NCI-H510A treated with DMSO at 0.1 percent for 48 hours (cell line): Measurements from ENCODE around the gene FUS.
"Not testable (repeated sequence)": the region's sequence is repeated elsewhere in the genome, so short reads cannot be mapped to it uniquely, and the experiment has no call there.

ENCODE experiments used
- DNase-seq: peaks from one replicate; lab custom pipeline; 2025; lab: John Stamatoyannopoulos, UW

Gene FUS

DNA sequence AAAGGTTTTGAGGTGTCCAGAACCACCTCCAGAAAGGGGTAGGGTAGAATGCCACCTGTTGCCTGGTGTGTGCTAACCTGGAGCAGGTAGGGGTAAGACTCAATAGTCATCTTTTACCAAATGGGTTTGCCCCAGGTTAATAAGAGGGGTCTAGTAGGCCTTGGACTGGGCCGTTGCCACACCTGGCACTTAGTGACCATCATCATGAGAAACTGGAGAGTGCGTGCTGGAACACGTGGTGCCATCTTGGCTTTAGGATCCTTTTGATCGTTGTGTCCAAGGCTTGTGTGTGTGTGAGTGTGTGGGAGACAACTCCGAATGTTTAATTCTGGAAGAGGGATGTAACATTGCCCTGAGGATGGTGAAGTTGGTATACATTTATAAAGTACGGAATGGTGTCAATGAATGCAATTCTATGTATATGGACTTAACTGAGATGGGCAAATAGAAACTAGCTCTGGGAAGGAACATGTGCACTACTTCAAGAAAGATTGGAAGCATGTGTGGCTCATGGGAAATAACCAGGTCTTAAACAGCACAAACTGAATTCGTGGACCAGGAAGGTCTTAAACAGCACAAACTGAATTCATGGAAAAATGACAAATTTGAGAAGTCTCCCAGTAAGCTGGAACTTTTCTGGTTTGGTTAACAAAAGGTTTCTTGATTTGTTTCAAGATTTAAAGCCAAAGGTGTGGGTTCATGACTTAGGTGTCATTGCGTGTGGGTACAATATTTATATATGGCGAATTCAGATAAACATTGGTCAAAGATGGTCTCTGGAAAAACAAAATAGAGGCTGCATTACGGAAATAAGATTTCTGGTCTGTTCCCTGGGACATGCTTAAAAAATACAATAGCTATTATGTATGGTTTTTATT lies 7.2 kb downstream of the FUS start:
- no peak for DNase-seq

DNA sequence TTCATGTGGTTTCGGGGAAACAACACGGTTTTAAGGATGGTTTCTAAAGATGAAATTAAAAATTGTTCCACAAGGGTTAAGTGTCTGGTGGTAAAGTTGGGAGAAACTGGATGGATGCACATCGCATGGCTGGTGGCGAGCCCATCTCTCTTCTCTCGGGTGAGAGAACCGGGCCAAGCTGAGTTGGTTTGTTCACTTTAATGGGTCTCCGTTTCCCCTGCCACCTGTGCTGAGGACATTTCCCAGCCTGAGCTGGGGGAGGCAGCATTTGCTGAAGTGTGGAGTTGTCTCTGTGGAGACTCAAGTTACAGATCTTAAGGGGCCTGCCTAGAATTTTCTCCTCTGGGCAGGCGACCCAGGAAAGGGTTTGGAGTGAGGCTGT lies 7.9 kb downstream of the FUS start:
- no peak for DNase-seq

DNA sequence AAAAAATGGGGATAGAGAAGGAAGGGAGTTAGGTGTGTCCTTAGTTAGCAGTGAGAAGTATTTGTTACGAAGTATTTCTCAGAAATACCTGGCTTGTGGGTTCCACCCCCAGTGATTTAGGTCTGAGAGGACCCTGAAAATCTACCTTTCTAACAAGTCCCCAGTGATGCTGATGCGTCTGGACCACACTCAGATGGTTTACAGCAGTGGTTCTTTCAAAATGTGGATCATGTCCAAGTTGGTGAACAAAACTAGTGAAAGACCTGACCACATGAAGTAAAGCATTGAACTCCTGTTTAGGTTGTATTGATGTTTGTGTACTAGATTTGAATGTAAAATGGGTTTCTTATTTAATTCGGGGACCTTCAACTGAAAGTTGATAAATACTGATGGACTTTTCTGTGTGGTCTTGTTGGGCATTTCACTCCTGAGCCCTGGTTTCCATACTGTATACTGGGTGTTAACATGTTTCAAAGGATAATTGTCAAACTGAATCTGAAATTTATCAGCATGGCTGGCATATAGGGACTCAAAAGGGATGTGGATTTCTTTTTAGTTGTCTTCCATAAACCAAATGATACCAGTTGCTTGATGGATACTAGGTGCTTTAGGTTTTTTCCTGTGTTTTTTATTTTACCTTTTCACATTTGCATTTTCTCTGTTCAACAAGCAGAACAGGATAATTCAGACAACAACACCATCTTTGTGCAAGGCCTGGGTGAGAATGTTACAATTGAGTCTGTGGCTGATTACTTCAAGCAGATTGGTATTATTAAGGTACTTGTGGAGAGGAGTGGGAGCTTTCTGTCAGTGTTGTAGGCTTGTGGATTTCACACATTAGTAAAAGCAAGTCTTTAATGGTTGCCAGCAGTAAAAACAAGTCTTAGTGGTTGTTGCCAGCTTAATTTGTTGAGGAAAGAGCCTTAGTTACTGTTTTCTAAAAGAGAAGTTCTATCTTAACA lies 8.8 kb downstream of the FUS start:
- no peak for DNase-seq

DNA sequence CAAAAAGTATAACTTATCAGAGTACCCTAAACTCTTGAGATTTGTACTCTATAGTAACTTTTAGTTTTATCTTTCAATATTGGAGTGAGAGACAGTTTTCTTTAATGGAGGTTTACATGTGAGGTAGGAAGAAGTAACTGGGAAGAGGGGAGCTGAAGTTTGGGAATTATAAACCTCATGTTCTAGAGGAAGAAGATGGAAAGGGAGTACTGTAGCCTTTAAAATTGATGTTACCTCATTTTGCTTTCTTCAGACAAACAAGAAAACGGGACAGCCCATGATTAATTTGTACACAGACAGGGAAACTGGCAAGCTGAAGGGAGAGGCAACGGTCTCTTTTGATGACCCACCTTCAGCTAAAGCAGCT lies 9.5 kb downstream of the FUS start:
- no peak for DNase-seq

DNA sequence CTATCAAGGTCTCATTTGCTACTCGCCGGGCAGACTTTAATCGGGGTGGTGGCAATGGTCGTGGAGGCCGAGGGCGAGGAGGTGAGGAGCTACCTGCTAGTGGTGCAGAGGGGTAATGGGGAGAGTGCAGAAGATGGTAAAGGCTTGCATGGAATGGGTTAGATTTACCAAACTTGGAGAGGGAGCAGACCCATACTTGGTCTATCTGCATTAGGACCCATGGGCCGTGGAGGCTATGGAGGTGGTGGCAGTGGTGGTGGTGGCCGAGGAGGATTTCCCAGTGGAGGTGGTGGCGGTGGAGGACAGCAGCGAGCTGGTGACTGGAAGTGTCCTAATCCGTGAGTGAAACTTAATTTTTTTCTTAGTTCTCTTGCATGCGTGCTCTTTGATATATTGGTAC lies 10.1 kb downstream of the FUS start:
- no peak for DNase-seq

DNA sequence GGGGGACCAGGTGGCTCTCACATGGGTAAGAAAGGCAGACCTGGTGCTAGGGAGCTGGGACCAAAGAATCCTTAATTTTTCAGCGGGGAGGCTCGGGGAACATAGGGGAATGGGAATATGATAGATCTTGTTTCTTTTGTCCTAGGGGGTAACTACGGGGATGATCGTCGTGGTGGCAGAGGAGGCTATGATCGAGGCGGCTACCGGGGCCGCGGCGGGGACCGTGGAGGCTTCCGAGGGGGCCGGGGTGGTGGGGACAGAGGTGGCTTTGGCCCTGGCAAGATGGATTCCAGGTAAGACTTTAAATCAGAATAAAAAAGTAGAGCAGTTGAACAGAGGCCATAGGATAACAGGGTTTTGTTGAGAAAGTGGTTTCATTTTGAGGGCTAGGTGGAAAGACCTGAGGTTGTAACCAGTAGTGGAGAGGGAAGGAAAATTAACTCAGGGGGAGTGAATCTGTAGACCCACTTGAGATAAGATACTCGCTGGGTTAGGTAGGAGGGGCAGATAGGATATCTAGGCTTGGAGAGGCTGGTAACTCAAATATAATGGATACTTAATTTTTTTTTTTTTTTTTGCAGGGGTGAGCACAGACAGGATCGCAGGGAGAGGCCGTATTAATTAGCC lies 11.0 kb downstream of the FUS start:
- DNase-seq = no peak

DNA sequence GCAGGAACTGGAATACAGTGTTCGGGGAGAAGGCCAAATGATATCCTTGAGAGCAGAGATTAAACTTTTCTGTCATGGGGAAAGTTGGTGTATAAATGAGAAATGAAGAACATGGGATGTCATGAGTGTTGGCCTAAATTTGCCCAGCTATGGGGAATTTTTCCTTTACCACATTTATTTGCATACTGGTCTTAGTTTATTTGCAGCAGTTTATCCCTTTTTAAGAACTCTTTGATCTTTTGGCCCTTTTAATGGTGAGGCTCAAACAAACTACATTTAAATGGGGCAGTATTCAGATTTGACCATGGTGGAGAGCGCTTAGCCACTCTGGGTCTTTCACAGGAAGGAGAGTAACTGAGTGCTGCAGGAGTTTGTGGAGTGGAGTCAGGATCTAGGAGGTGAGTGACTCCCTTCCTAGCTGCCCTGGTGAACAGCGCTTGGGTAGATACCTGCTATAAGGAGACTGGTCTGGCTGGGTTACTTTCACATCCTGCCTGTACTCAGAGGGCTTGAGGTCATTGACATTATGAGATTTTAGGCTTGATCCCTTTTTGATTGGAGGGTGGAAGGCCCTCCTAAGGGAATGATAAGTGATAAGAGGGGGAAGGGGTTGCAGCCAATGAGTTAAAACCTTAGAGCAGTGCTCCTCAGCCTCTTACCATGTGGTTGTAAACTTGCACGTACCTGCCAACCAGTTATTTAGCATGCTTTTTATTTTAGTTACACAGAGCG lies 11.9 kb downstream of the FUS start:
- DNase-seq = no peak

DNA sequence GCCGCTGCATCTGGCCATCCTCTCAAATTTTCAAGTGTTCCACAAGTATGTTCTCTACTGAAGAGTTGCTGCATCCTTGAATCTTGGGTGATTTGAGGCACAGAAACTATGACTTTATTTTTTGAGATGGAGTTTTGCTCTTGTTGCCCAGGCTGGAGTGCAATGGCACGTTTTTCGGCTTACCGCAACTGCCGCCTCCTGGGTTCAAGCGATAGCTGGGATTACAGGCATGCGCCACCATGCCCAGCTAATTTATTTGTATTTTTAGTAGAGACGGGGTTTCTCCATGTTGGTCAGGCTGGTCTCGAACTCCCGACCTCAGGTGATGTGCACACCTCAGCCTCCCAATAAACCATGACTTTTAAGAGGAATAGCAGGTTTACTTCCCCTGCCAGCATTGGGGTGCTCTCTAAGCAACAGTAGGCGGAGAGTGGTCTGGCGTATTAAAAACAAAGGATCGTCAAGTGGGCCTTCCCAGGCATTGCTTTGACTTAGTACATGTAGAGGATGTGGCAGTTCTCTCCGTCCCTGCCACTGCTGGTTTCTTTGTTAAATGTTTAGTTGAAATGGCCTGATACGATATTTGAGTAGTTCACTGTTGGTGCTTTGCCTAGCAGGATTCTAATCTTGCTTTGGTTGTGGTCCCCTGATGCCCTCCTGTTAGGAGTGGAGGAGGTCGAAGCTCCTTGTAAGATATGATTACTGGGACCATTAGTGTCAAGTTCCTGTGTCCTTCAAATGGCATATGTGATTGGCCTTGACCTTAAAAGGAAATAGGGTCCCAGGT lies 13.1 kb downstream of the FUS start:
- no peak for DNase-seq

DNA sequence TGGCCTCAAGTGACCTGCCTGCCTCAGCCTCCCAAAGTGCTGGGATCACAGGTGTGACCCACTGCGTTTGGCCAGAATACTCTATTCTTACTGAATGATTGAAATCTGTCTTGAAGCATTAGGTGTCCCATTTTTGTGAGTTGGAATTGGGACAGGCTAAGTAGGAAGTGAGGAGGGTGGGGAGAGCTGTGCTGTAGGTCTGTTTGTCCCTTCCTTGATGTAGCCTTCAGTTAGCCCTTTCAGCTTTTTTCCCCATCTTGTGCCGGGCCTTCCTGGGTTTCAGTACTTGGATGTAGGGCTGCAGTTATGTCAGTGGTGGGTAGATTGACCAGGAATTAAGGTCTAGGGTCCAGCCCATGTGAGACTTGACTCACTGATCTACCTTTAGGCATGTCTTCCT lies 13.9 kb downstream of the FUS start:
- DNase-seq = no peak

DNA sequence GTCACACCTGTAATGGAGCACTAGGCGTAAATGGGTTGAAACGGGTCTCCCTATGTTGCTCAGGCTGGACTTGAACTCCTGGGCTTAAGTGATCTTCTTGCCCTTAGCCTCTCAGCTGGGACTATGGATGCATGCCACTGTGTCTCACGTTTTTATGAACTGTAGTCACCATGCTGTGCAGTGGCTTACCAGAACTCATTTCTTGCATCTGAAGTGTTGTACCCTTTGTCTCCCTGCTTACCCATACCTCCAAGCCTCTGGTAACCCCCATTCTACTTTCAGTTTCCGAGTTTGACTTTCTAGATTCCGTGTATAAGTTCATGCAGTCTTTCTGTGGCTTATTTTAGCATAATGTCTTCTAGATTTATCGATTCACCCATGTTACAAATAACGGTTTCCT lies 15.0 kb downstream of the FUS start:
- no peak for DNase-seq

DNA sequence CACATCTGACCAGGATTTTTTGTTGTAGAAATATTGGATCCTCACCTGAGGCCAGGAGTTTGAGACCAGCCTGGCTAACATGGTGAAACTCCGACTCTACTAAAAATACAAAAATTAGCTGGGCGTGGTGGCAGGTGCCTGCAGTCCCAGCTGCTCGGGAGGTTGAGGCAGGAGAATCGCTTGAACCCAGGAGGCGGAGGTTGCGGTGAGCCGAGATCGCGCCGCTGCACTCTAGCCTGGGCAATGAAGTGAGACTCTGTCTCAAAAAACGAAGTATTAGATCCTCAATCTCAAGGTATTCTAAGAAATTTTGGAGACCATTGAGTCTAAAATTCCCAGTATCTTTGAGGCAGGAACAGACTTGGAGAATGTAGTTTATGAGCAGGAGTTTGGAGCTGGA lies 15.9 kb downstream of the FUS start:
- not testable (repeated sequence) for DNase-seq

DNA sequence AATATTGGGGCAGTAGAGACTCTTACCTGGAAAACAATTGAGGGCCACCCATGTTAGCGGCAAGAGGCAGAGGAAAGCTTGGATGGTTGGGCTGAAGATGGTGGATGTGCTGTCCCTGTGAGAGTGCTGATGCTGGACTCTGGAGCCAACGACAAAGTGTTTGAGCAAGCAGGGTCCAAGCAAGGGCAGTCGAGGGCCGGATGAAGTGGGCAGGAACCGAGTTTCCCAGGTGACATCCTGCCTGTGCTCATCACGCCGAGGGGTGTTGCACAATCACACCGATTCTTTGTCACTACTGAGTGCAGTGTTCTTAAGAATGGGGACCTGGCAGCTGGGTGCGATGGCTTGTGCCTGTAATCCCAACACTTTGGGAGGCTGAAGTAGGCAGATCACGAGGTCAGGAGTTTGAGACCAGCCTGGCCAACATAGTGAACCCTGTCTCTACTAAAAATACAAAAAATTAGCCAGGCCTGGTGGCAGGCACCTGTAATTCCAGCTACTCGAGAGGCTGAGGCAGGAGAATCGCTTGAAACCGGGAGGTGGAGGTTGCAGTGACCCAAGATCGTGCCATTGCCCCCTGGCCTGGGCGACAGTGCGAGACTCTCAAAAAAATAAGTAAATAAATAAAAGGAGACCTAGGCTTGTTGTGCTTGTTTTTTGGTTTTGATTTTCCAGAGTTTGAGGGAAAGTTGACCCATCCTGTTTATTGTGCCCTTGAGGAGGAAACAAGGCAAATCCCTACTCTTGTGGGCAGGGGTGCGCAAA lies 16.6 kb downstream of the FUS start:
- DNase-seq = no peak

DNA sequence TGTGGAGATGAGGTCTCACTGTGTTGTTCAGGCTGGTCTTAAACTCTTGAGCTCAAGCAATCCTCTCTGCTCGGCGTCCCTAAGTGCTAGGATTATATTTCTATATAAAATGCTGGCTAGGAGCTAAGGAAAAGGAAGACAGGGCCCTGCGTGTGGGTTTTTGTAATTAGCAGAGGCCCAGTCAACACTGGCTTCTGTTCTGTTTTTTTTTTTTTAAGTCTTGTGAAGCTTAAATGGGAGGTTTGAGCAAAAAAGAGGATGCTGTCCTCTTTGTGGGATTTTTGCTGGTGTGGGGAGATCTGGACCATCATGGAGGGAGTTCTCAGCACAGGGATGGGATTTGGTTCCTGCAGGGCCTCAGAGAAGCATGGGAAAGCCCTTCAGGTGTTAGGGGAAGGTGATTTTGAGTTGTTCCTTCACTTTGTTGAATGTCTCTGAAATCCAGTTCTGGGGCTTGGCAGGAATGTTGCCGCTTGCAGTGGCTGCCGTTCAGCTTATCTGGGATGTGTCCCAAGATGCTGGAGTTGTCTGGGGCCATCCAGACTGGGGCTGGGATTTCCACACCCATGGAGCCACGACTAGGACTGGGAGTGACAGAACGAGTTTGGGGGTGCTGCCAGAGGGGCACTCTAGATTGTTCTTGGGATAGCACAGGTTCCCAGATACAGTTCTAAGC lies 18.4 kb downstream of the FUS start:
- no peak for DNase-seq

DNA sequence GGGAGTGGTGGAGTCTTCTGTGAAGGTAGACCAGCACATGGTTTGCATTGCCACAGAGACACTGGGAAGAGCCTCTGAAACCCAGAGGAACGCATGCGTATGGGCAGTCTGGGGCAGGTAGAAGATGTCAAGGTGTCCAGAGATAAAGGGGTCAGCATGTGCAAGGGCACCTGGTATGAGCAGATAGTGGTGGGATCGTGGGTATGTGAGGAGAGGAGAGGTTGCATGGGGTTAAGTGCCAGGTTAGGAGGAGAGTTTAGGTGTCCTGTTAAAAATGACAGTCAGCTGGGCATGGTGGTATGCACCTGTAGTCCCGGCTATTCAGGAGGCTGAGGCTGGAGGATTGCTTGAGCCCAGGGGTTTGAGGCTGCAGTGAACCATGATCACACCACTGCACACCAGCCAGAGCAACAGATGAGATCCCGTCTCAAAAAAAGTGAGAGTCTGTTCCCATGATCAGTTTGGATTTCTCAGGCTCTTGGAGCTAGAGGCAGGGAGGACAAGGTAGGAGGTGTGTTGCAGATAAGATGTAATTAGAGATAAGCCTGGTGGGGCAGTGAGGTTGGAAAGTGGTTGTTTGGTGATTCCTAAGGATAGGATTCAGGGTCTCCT lies 19.6 kb downstream of the FUS start:
- DNase-seq = no peak

DNA sequence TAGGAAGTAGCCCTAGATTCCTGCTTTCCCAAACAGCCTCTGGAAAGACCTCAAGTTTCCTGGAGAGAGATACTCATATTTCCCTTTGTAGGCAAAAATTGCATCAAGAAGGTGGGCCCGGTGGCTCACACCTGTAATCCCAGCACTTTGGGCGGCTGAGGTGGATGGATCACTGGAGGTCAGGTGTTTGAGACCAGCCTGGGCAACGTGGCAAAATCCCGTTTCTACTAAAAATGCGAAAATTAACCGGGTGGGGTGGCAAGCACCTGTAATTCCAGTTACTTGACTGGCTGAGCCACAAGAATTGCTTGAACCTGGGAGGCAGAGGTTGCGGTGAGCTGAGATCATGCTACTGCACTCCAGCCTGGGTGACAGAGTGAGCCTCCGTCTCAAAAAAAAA lies 20.2 kb downstream of the FUS start:
- not testable (repeated sequence) for DNase-seq

DNA sequence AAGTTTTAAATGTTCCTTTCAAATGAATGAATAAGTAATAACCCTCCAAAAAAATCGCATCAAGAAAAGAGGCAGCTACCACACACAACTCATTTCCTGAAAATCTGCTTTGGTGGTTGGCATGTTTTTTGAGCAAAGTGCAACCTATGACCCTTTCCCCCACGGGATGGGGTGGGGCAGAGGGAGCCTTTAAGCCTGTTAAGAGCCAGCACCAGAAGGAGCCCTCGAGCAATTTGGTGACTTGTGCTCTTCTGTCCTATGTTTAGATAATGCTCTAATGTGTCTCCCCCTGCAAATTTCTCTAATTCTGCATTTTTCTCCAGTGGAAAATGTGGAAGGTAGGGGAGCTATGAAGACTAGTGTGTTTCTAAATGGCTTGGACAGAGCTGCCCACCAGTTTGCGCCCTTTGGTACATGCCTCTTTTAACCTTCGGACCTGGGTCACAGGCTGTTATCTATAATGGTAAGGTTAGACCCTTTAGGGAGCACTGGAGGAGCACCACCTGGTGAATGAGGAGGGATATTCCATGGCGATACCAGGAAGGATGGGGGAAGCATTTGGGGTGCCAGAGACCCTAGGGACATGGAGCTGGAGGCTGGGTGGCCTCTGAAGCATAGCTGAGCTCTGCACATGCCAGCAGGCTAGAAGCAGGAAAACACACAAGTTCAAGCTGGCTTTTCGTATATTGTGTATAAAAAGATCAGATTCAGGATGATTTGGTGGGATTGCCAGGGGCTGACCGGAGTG lies 21.1 kb downstream of the FUS start:
- DNase-seq = no peak

DNA sequence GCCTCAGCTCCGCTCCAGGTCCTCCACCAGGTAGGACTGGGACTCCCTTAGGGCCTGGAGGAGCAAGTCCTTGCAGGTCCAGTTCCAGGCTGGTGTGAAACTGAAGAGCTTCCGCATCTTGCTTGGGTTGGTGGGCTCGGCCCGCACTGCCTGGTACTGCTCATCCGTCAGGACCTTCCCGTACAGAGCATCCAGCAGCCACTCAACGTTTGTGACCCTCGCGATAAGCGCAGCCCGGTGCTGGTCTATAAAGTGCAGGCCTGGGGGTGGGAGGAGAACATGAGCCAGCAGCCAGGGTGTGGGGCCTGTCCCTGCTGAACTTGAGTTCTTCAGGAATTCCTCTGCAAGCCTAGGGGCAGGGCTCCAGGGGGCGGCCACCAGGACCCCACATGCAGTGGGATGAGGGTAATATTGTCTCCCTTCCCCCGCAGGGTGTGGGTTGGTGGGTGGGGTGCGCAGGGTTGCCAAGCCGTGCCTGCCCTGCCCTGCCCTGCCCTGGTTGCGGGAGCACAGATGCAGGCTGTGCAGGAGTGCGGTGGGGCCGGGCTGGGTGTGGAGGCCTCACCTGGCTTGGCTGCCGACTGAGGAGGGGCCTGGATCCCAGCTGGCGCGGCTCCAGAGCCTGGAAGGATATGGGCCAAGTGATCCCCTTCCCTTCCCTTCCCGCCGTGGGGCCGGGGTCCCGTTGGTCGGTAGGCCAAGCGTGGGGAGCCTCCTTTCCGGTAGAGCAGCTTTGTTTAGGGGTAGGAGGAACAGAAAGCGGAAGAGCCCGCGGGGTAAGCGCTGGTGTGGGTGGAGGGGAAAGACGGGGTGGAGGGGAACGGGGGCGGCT lies 21.9 kb downstream of the FUS start:
- no peak for DNase-seq
